Endometrial microvascular endothelial cells (primary cell): Measurements from ENCODE around the gene FN1. TPM values are rescaled to one million over a fixed set of nuclear protein-coding genes. Genes with fewer than 3 reads are reported as not detected.

Experiments
- in situ Hi-C: cut with HindIII; loops from 2 replicates; pipeline ENCODE4 v1.10.0; 2017; ENCODE audit warnings: low sequenced_read_pairs, low pct_unique_long_range_greater_than_20kb; ENCODE audit errors: inconsistent ontology term
- total RNA-seq: library from RNA; depleted of rRNA; stranded (reverse); fragments of >200 nt; gene quantifications from one replicate; pipeline ENCODE4 v1.2.3, GENCODE V29; 2015; ENCODE audit errors: inconsistent ontology term

Gene FN1
- total RNA-seq, 1 donor from 2014 or later: 1,342 TPM

- in situ Hi-C loops: no loop called here
Observed at GRCh38 chr2:215428060-215428910, 7.6 kb downstream of the FN1 start.

- in situ Hi-C loops: no loop called here
Observed at GRCh38 chr2:215427585-215427984, 8.3 kb downstream of the FN1 start.

- in situ Hi-C loops: no loop called here
Observed at GRCh38 chr2:215425021-215425782, 10.7 kb downstream of the FN1 start.

GRCh38 chr2:215423928-215424540 is 11.8 kb downstream of the FN1 start:
- in situ Hi-C loops: loop anchor here (25.0 kb wide), 1 partner anchor 488 kb away; no protein-coding TSS in a partner anchor

GRCh38 chr2:215423234-215423633 is 12.6 kb downstream of the FN1 start:
- in situ Hi-C loops: loop anchor here (25.0 kb wide), 1 partner anchor 489 kb away; no protein-coding TSS in a partner anchor

GRCh38 chr2:215422676-215423075 is 13.2 kb downstream of the FN1 start:
- in situ Hi-C loops: loop anchor here (25.0 kb wide), 1 partner anchor 490 kb away; no protein-coding TSS in a partner anchor

GRCh38 chr2:215421859-215422461 is 13.9 kb downstream of the FN1 start:
- in situ Hi-C loops: loop anchor here (25.0 kb wide), 1 partner anchor 490 kb away; no protein-coding TSS in a partner anchor

- in situ Hi-C loops: loop anchor here (25.0 kb wide), 1 partner anchor 492 kb away; no protein-coding TSS in a partner anchor
Observed at GRCh38 chr2:215420471-215420935, 15.4 kb downstream of the FN1 start.

- in situ Hi-C loops: loop anchor here (25.0 kb wide), 1 partner anchor 492 kb away; no protein-coding TSS in a partner anchor
Observed at GRCh38 chr2:215419769-215420470, 15.9 kb downstream of the FN1 start.

- in situ Hi-C loops: loop anchor here (25.0 kb wide), 1 partner anchor 493 kb away; no protein-coding TSS in a partner anchor
Observed at GRCh38 chr2:215419113-215419512, 16.8 kb downstream of the FN1 start.

GRCh38 chr2:215418064-215418963 is 17.6 kb downstream of the FN1 start:
- in situ Hi-C loops: loop anchor here (25.0 kb wide), 1 partner anchor 494 kb away; no protein-coding TSS in a partner anchor

GRCh38 chr2:215417400-215417951 is 18.4 kb downstream of the FN1 start:
- in situ Hi-C loops: loop anchor here (25.0 kb wide), 1 partner anchor 495 kb away; no protein-coding TSS in a partner anchor

GRCh38 chr2:215416656-215417055 is 19.2 kb downstream of the FN1 start:
- in situ Hi-C loops: loop anchor here (25.0 kb wide), 1 partner anchor 496 kb away; no protein-coding TSS in a partner anchor

GRCh38 chr2:215415820-215416577 is 19.9 kb downstream of the FN1 start:
- in situ Hi-C loops: loop anchor here (25.0 kb wide), 1 partner anchor 496 kb away; no protein-coding TSS in a partner anchor

GRCh38 chr2:215415218-215415617 is 20.6 kb downstream of the FN1 start:
- in situ Hi-C loops: loop anchor here (25.0 kb wide), 1 partner anchor 497 kb away; no protein-coding TSS in a partner anchor

GRCh38 chr2:215414674-215415073 is 21.2 kb downstream of the FN1 start:
- in situ Hi-C loops: loop anchor here (25.0 kb wide), 1 partner anchor 498 kb away; no protein-coding TSS in a partner anchor
